Measurements from ENCODE around the gene ITPR2.
"Not testable (repeated sequence)": the region's sequence is repeated elsewhere in the genome, so short reads cannot be mapped to it uniquely, and the experiment has no call there.

The ITPR2 gene

GRCh38 chr12:26730481-26731350 lies 102.3 kb downstream of the ITPR2 start:
- TF ChIP-seq, protein P1, sequence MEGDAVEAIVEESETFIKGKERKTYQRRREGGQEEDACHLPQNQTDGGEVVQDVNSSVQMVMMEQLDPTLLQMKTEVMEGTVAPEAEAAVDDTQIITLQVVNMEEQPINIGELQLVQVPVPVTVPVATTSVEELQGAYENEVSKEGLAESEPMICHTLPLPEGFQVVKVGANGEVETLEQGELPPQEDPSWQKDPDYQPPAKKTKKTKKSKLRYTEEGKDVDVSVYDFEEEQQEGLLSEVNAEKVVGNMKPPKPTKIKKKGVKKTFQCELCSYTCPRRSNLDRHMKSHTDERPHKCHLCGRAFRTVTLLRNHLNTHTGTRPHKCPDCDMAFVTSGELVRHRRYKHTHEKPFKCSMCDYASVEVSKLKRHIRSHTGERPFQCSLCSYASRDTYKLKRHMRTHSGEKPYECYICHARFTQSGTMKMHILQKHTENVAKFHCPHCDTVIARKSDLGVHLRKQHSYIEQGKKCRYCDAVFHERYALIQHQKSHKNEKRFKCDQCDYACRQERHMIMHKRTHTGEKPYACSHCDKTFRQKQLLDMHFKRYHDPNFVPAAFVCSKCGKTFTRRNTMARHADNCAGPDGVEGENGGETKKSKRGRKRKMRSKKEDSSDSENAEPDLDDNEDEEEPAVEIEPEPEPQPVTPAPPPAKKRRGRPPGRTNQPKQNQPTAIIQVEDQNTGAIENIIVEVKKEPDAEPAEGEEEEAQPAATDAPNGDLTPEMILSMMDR (IDR thresholded peaks at IDR 0.05; ENCODE audit: insufficient read depth, low read length, poor library complexity, severe bottlenecking), result no peak
- Histone ChIP-seq H3K27me3 (replicated peaks; ENCODE audit: control insufficient read depth, insufficient read depth, low read length) (no peaks in the 10 kb centered on the region), H3K4me3 (replicated peaks; ENCODE audit: low read depth, low read length) (no peak overlapping the region), H3K36me3 (ENCODE audit: control insufficient read depth, insufficient read depth, low read length) (0 out of 2 replicates have a peak, but pooled peaks cover 1% of the 10 kb centered on the region)
- DNase-seq (ENCODE audit: extremely low read depth, insufficient read length), result no peak

DNA sequence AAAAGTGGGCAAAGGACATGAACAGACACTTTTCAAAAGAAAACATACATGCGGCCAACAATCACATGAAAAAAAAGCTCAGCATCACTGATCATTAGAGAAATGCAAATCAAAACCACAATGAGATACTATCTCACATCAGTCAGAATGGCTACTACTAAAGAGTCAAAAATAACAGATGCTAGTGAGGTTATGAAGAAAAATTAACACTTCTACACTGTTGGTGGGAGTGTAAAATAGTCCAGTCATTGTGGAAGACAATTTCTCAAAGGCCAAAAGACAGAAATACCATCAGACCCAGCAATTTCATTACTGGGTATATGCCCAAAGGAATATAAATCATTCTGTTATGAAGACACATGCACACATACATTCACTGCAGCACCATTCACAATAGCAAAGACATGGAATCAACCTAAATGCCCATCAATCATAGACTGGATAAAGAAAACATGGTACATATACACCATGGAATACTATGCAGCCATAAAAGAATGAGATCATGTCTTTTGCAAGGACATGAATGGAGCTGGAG lies 103.8 kb downstream of the ITPR2 start:
- not testable (repeated sequence) for H3K36me3 ChIP-seq (ENCODE audit: control insufficient read depth, insufficient read depth, low read length); H3K27me3 ChIP-seq (replicated peaks; ENCODE audit: control insufficient read depth, insufficient read depth, low read length); H3K4me3 ChIP-seq (replicated peaks; ENCODE audit: low read depth, low read length)
- DNase-seq (ENCODE audit: extremely low read depth, insufficient read length), result peak; percentile 41

GRCh38 chr12:26728205-26729050 lies 104.6 kb downstream of the ITPR2 start:
- peak; percentile 62 for DNase-seq (ENCODE audit: extremely low read depth, insufficient read length)
- Histone ChIP-seq H3K36me3 (ENCODE audit: control insufficient read depth, insufficient read depth, low read length) (0 out of 2 replicates have a peak, but pooled peaks cover 1% of the 10 kb centered on the region), H3K27me3 (replicated peaks; ENCODE audit: control insufficient read depth, insufficient read depth, low read length) (no peaks in the 10 kb centered on the region), H3K4me3 (replicated peaks; ENCODE audit: low read depth, low read length) (no peak overlapping the region)
- TF ChIP-seq, protein P1 (IDR thresholded peaks at IDR 0.05; ENCODE audit: insufficient read depth, low read length, poor library complexity, severe bottlenecking), result no peak

- 0 out of 2 replicates have a peak, but pooled peaks cover 1% of the 10 kb centered on the region for H3K36me3 ChIP-seq (ENCODE audit: control insufficient read depth, insufficient read depth, low read length)
- DNase-seq (ENCODE audit: extremely low read depth, insufficient read length), result no peak
- H3K27me3 ChIP-seq (replicated peaks; ENCODE audit: control insufficient read depth, insufficient read depth, low read length), result no peaks in the 10 kb centered on the region
- H3K4me3 ChIP-seq (replicated peaks; ENCODE audit: low read depth, low read length), result no peak overlapping the region
- TF ChIP-seq, protein P1 (IDR thresholded peaks at IDR 0.05; ENCODE audit: insufficient read depth, low read length, poor library complexity, severe bottlenecking), result no peak
These were observed 105.4 kb downstream of the ITPR2 start for GRCh38 chr12:26727482-26728204.

- Histone ChIP-seq H3K36me3 (ENCODE audit: control insufficient read depth, insufficient read depth, low read length) (0 out of 2 replicates have a peak, but pooled peaks cover 1% of the 10 kb centered on the region), H3K4me3 (replicated peaks; ENCODE audit: low read depth, low read length) (no peak overlapping the region), H3K27me3 (replicated peaks; ENCODE audit: control insufficient read depth, insufficient read depth, low read length) (no peaks in the 10 kb centered on the region)
- TF ChIP-seq, protein P1 (IDR thresholded peaks at IDR 0.05; ENCODE audit: insufficient read depth, low read length, poor library complexity, severe bottlenecking), result no peak
- DNase-seq (ENCODE audit: extremely low read depth, insufficient read length), result no peak
These were observed 106.0 kb downstream of the ITPR2 start for GRCh38 chr12:26726956-26727355.
